ENCODE data around the gene PKD2L2. TPM values are rescaled to one million over a fixed set of nuclear protein-coding genes. Genes with fewer than 3 reads are reported as not detected.
A peak's percentile ranks its signal among the peaks of the same experiment; 100 is the strongest.

Gene PKD2L2
- total RNA-seq, 1 donor = not detected

DNA sequence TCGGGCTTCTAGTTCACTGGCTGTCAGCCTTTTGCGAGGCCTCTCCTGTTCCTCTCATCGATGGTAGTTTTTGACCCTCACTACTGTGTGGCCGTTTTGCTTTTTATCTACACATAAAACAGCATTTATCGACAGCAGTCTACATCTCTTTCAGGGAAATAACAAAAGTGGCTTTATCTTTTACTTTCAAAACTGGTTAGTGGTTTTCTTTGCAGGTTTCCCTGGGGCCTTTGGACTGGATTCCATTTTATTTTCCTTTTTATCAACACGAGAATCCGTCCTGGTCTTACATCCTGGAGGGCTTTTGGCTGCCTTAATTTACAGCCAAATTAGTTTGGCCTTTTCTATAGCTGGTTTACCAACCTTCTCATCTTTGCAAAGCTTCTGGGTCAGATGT is 793 bp upstream of the PKD2L2 start:
- peak; percentile 10 for DNase-seq (ENCODE audit: low read depth)
- TF ChIP-seq, protein P1, sequence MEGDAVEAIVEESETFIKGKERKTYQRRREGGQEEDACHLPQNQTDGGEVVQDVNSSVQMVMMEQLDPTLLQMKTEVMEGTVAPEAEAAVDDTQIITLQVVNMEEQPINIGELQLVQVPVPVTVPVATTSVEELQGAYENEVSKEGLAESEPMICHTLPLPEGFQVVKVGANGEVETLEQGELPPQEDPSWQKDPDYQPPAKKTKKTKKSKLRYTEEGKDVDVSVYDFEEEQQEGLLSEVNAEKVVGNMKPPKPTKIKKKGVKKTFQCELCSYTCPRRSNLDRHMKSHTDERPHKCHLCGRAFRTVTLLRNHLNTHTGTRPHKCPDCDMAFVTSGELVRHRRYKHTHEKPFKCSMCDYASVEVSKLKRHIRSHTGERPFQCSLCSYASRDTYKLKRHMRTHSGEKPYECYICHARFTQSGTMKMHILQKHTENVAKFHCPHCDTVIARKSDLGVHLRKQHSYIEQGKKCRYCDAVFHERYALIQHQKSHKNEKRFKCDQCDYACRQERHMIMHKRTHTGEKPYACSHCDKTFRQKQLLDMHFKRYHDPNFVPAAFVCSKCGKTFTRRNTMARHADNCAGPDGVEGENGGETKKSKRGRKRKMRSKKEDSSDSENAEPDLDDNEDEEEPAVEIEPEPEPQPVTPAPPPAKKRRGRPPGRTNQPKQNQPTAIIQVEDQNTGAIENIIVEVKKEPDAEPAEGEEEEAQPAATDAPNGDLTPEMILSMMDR (IDR thresholded peaks at IDR 0.05; ENCODE audit: insufficient read depth, low read length) = no peak
- no peak overlapping the region for H3K4me3 ChIP-seq (ENCODE audit: low read depth, low read length)

DNA sequence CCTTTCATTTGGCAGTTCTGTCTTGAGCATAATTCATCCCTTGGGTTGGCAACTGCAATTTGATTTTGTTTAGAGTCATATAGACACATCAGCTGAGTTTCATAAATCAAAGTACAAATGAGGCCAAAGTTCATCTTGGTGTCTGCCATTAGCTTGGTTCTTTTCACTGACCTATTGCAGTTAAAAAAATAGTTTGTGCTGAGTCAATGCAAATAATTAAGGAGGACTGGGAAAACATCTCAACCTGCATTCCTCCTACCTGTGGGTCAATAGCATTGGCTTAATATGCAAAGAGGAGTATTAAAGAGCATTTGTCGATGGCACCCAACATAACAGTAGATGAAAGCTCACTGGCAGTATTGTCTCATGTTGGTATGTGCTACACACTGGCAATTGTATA is 1.6 kb downstream of the PKD2L2 start:
- TF ChIP-seq, protein P1 (IDR thresholded peaks at IDR 0.05; ENCODE audit: insufficient read depth, low read length) = no peak

DNA sequence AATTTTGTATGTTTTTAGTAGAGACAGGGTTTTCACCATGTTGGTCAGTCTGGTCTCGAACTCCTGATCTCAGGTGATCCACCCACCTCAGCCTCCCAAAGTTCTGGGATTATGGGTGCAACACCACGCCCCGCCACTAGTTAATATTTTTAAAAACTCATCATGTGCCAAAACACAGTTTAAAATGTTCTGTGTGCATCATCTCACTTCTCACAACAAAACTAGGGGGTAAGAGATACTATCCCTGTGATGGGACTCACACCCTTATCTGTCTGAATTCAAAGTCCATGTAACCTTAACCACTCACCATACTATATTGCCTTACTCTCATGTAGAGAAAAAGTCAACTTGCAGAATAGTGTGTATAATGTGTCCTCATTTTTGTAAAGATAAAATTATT is 2.6 kb downstream of the PKD2L2 start:
- TF ChIP-seq, protein P1 (IDR thresholded peaks at IDR 0.05; ENCODE audit: insufficient read depth, low read length) = peak; percentile 11
- no peak overlapping the region for H3K4me3 ChIP-seq (ENCODE audit: low read depth, low read length)
- DNase-seq (ENCODE audit: low read depth) = no peak

More for the DNA sequence above, 1.6 kb downstream of the PKD2L2 start:
- no peak for DNase-seq (ENCODE audit: low read depth)
- H3K4me3 ChIP-seq (ENCODE audit: low read depth, low read length) = no peak overlapping the region

DNA sequence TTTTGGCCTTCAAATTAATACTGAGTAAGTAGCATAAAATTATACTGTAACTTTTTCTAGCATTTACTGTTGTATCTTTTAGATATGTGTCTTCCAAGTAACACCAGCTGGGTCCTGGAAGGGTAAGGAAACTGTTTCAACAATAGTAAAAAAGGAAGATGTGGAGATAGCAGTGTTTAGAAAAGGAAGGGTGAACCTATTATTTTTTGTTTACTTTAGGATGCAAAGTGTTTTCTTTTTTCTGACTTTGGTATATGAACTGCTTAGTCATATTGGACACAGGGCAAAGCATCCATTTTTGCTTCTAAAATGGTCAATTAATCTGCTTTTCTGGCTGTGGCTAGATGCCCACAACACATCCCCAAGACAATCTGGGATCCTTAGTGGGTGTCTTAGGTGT is 5.3 kb downstream of the PKD2L2 start:
- H3K4me3 ChIP-seq (ENCODE audit: low read depth, low read length) = no peak overlapping the region
- TF ChIP-seq, protein P1 (IDR thresholded peaks at IDR 0.05; ENCODE audit: insufficient read depth, low read length) = no peak
- no peak for DNase-seq (ENCODE audit: low read depth)

DNA sequence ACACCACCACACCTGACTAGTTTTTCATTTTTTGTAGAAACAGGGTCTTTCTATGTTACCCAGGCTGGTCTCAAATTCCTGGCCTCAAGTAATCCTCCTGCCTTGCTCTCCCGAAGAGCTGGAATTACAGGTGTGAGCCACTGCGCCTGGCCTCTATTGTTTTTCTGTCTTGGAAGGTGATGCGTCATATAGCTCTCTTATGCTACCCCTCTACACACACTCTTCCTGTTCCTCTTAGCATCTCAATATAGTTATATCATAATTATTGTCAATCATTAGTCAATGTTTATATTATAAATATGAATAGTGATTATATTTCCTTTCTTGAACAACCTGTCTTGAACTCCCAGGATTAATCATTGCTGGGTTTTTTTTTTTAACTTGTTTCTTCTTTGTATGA is 7.3 kb downstream of the PKD2L2 start:
- TF ChIP-seq, protein P1 (IDR thresholded peaks at IDR 0.05; ENCODE audit: insufficient read depth, low read length) = no peak
- DNase-seq (ENCODE audit: low read depth) = no peak
- no peak overlapping the region for H3K4me3 ChIP-seq (ENCODE audit: low read depth, low read length)

DNA sequence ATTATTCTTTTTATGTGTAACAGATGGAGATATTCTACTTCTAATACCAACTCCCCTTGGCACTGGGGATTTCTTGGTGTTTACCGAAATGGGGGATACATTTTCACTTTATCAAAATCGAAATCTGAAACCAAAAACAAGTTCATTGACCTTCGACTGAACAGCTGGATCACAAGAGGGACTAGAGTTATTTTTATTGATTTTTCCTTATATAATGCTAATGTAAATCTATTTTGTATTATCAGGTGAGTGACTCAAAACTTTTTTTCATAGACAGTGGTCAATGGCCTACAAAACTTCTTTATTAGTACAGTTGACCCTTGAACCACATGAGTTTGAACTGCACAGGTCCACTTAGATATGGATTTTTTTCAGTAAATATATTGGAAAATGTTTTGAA is 10.2 kb downstream of the PKD2L2 start:
- no peak overlapping the region for H3K4me3 ChIP-seq (ENCODE audit: low read depth, low read length)
- DNase-seq (ENCODE audit: low read depth) = no peak
- TF ChIP-seq, protein P1 (IDR thresholded peaks at IDR 0.05; ENCODE audit: insufficient read depth, low read length) = no peak
